ENCODE measurements around the gene RFLNA.

RFLNA gene

DNA sequence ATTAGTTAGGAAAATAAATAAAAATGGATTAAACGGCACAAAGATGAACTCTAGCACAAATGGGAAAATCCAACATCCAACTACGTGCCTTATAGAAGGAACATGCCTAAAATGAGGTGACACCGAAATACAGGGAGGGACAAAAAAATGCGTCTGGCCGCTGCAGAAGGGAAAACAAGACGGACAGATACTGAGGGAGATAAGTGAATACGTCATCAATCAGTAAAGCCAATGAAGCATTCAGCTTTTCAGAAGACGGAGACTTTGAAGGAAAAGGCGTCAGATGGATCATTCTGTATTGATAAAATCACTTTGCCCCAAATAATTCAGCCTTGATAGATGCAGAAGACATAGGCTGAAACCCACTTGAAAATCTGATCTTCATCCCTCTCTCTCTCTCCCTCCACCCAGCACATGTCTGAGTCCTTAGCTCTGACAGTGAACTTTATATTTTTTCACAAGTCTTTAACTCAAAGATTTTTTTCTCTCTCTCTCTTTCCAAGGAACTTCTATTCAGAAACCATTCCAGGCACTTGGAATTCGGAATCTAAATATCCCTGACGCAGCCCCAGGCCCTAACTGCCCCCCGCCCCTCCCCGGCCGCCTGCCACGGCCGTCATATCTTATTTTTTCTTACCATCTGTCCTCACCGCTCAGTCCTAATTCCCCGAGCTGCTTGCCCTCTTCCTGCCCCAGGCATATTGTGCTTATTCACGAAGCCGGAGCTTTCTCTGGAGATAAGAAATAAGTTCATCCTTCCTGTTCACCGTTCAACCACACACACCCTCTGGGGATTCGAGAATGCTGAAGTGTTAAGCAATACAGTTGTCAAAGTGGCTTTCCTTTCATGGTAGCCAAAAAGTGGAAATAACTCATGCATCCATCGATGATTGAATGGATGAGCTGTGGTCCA is 35.5 kb upstream of the RFLNA start:
- no peak for DNase-seq (ENCODE audit: low read depth)
- H3K4me3 ChIP-seq (ENCODE audit: control insufficient read depth, low read depth, low read length): no peak overlapping the region
- TF ChIP-seq, protein P1, sequence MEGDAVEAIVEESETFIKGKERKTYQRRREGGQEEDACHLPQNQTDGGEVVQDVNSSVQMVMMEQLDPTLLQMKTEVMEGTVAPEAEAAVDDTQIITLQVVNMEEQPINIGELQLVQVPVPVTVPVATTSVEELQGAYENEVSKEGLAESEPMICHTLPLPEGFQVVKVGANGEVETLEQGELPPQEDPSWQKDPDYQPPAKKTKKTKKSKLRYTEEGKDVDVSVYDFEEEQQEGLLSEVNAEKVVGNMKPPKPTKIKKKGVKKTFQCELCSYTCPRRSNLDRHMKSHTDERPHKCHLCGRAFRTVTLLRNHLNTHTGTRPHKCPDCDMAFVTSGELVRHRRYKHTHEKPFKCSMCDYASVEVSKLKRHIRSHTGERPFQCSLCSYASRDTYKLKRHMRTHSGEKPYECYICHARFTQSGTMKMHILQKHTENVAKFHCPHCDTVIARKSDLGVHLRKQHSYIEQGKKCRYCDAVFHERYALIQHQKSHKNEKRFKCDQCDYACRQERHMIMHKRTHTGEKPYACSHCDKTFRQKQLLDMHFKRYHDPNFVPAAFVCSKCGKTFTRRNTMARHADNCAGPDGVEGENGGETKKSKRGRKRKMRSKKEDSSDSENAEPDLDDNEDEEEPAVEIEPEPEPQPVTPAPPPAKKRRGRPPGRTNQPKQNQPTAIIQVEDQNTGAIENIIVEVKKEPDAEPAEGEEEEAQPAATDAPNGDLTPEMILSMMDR (IDR thresholded peaks at IDR 0.05; ENCODE audit: control insufficient read depth, insufficient read depth, low read depth, low read length, missing control alignments): no peak

DNA sequence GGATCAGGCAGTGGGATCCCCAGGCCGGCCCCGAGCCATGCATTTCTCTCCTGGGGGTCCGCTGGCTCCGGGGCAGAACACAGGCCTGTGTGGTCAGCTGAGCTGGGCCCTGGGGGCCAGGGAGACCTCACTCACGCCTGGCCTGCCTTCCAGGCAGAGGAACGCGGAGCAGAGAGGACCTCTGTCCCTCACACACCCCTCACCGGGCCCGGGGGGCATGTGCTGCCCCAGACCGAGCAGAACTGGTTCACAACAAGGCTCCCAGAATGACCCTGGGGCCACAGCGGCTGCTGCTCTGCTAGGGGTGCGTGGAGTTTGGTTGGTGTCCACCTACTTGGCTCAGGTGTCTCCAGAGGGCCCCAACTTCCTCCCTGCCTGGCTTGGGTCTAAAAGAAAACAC is 33.0 kb upstream of the RFLNA start:
- TF ChIP-seq, protein P1 (IDR thresholded peaks at IDR 0.05; ENCODE audit: control insufficient read depth, insufficient read depth, low read depth, low read length, missing control alignments): no peak
- no peak for DNase-seq (ENCODE audit: low read depth)
- H3K4me3 ChIP-seq (ENCODE audit: control insufficient read depth, low read depth, low read length): no peak overlapping the region

DNA sequence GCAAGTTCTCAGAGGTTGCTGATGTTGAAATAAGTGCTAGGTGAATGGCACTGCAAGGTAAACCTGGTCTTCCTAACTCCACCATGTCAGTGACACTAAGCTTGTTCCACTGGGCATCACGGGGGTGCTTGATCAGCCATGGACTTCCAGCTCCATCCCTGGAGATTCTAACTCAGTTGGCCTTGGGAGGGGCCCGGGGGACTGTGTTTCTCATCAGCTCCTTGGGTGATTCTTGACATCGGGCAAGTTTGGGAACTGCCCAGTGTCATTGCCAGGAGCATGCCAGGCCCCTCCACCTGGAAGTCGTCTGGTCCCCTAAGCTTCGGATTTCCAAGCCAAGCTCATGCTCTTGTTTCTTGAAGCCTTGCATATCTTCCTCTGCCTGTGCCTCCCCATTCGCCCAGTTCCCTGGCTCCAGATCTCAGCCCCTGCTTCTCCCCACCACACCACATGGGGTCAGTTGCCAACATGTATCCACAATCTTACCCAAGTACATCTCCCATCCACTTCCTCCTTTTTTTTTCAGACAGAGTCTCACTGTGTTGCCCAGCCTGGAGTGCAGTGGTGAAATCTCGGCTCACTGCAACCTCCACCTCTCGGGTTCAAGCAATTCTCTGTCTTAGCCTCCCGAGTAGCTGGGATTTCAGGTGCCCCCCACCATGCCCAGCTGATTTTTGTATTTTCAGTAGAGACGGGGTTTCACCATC is 30.7 kb upstream of the RFLNA start:
- TF ChIP-seq, protein P1 (IDR thresholded peaks at IDR 0.05; ENCODE audit: control insufficient read depth, insufficient read depth, low read depth, low read length, missing control alignments): no peak
- DNase-seq (ENCODE audit: low read depth): no peak
- no peak overlapping the region for H3K4me3 ChIP-seq (ENCODE audit: control insufficient read depth, low read depth, low read length)

DNA sequence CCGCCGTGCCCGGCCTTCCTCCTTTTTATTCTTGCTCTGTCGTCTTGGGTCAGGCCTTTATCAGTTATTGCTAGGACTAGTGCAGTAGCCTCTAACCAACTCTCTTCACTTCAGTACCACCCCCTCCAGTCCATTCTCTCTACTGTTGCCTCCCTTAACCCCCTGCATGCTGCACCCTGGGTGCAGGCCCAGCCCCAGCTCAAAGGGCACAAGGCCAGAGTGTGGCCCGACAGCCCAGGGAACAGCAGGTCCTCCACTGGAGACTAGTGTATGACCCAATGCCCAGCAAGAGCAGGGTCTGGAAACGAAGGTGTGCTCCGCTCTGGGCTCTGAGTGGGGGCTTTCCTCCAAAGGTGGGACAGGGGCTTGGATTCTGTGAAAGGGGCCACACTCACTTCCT is 30.0 kb upstream of the RFLNA start:
- DNase-seq (ENCODE audit: low read depth): no peak
- TF ChIP-seq, protein P1 (IDR thresholded peaks at IDR 0.05; ENCODE audit: control insufficient read depth, insufficient read depth, low read depth, low read length, missing control alignments): no peak
- no peak overlapping the region for H3K4me3 ChIP-seq (ENCODE audit: control insufficient read depth, low read depth, low read length)

DNA sequence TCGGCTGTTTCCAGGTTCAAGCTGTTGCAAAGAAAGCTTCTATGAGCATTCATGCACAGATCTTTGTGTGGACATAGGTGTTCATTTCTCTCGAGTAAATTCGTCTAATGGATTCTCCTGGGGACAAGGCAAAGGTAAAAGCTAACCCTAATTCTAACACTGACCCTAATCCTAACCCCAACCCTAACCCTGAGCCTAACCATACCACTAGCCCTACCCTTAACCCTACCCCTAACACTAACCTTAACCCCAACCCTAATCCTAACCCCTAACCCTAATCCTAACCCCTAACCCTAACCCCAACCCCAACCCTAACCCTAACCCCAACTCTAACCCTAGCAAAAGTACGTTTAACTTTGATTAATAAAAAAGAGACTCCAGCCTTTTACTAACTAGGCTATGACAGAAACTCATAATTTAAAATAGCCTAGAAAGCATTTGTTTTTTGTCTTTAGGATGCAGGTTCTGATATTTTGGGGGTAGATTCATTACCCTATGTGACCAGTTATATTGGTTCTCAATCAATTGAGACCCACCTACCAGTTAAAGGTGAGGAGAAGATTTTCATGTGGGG is 27.6 kb upstream of the RFLNA start:
- no peak overlapping the region for H3K4me3 ChIP-seq (ENCODE audit: control insufficient read depth, low read depth, low read length)
- DNase-seq (ENCODE audit: low read depth): no peak
- TF ChIP-seq, protein P1 (IDR thresholded peaks at IDR 0.05; ENCODE audit: control insufficient read depth, insufficient read depth, low read depth, low read length, missing control alignments): no peak

DNA sequence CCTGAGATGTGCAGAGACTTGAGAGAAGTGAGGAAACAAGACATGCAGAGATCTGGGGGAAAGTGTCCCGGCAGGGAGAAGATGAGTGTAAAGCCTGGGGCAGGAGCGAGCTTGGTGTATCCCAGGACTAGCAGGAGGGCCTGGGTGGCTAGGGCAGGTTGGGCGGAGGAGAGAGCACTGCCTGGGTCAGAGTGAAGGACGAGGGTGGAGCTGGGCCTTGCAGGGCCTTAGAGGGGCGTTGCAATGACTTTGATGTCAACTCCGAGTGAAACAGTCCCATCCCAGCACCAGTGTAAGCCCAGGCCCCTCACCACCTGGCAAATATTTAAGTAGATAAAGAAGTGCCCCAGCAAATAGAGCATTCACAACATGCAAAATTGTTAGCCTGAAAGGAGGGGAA is 24.2 kb upstream of the RFLNA start:
- TF ChIP-seq, protein P1 (IDR thresholded peaks at IDR 0.05; ENCODE audit: control insufficient read depth, insufficient read depth, low read depth, low read length, missing control alignments): no peak
- no peak overlapping the region for H3K4me3 ChIP-seq (ENCODE audit: control insufficient read depth, low read depth, low read length)
- DNase-seq (ENCODE audit: low read depth): no peak

All from AG09309 (cell line).